OCI-LY1 (cell line): ENCODE measurements around the gene KLHDC10.
A peak's percentile ranks its signal among the peaks of the same experiment; 100 is the strongest.

ENCODE experiments used
- H2AFZ ChIP-seq: fragments of 200-600 bp; sonication (generic), shearing (Covaris generic); 2 replicates; pipeline ENCODE4 v1.6.0; 2014; ENCODE audit warnings: antibody characterized with exemption, mild to moderate bottlenecking, low read length
- H3F3A ChIP-seq: fragments of 200-600 bp; sonication (generic), shearing (Covaris generic); 2 replicates; pipeline ENCODE4 v1.6.0; 2014; ENCODE audit warnings: mild to moderate bottlenecking, antibody characterized with exemption, low read length, moderate library complexity; ENCODE audit not compliant: insufficient read depth
- H3K27ac ChIP-seq: fragments of 200-600 bp; sonication (generic); 2 replicates; pipeline ENCODE4 v1.5.1; 2014; ENCODE audit warnings: low read length, mixed run types, mild to moderate bottlenecking, low read depth; ENCODE audit not compliant: poor library complexity, severe bottlenecking
- H3K27me3 ChIP-seq: fragments of 200-600 bp; sonication (generic); 2 replicates; pipeline ENCODE4 v1.6.0; 2014; ENCODE audit warnings: antibody characterized with exemption, mild to moderate bottlenecking, low read length, moderate library complexity; ENCODE audit not compliant: insufficient read depth
- H3K36me3 ChIP-seq: fragments of 200-600 bp; sonication (generic); 2 replicates; pipeline ENCODE4 v1.6.1; 2014; ENCODE audit warnings: mild to moderate bottlenecking, antibody characterized with exemption, low read length, moderate library complexity, mixed read lengths; ENCODE audit not compliant: insufficient read depth
- H3K4me1 ChIP-seq: fragments of 200-600 bp; sonication (generic); 2 replicates; pipeline ENCODE4 v1.5.1; 2014; ENCODE audit warnings: mild to moderate bottlenecking, low read length, moderate library complexity; ENCODE audit not compliant: insufficient read depth, severe bottlenecking
- H3K4me2 ChIP-seq: fragments of 200-600 bp; sonication (generic), shearing (Covaris generic); 2 replicates; pipeline ENCODE4 v1.6.1; 2014; ENCODE audit warnings: low read length
- H3K4me3 ChIP-seq: fragments of 200-600 bp; sonication (generic); 2 replicates; pipeline ENCODE4 v1.5.1; 2014; ENCODE audit warnings: low read length, low read depth, mild to moderate bottlenecking, mixed read lengths; ENCODE audit not compliant: poor library complexity, severe bottlenecking
- H3K79me2 ChIP-seq: fragments of 200-600 bp; shearing (Covaris generic); 2 replicates; pipeline ENCODE4 v1.6.1; 2016; ENCODE audit warnings: mixed run types, low read length, mixed read lengths; ENCODE audit not compliant: insufficient read depth
- H3K9ac ChIP-seq: fragments of 200-600 bp; sonication (generic), shearing (Covaris generic); 2 replicates; pipeline ENCODE4 v1.6.1; 2014; ENCODE audit warnings: mild to moderate bottlenecking, low read length, mixed read lengths
- H3K9me2 ChIP-seq: fragments of 200-600 bp; sonication (generic), shearing (Covaris generic); 2 replicates; pipeline ENCODE4 v1.6.1; 2014; ENCODE audit warnings: low read depth, mild to moderate bottlenecking, low read length, mixed read lengths
- H3K9me3 ChIP-seq: fragments of 200-600 bp; shearing (Covaris generic); 2 replicates; pipeline ENCODE4 v1.6.1; 2014; ENCODE audit warnings: low read length, mixed read lengths
- H4K20me1 ChIP-seq: fragments of 200-600 bp; sonication (generic), shearing (Covaris generic); 2 replicates; pipeline ENCODE4 v1.6.0; 2016; ENCODE audit warnings: mild to moderate bottlenecking, low read length; ENCODE audit not compliant: insufficient read depth
- EZH2 ChIP-seq: fragments of 200-600 bp; sonication (generic), shearing (Covaris generic); IDR thresholded peaks from 2 replicates; pipeline ENCODE4 v1.8.0; 2017; ENCODE audit warnings: borderline replicate concordance, mixed run types, mild to moderate bottlenecking, antibody characterized with exemption, low read length, moderate library complexity, mixed read lengths
- TF ChIP-seq, protein P1 (sequence below): fragments of 200-600 bp; sonication (generic), shearing (Covaris generic); IDR thresholded peaks from 2 replicates; pipeline ENCODE4 v1.5.1; 2017; ENCODE audit warnings: mild to moderate bottlenecking, antibody characterized with exemption, low read length, moderate library complexity, mixed read lengths

The KLHDC10 gene

DNA sequence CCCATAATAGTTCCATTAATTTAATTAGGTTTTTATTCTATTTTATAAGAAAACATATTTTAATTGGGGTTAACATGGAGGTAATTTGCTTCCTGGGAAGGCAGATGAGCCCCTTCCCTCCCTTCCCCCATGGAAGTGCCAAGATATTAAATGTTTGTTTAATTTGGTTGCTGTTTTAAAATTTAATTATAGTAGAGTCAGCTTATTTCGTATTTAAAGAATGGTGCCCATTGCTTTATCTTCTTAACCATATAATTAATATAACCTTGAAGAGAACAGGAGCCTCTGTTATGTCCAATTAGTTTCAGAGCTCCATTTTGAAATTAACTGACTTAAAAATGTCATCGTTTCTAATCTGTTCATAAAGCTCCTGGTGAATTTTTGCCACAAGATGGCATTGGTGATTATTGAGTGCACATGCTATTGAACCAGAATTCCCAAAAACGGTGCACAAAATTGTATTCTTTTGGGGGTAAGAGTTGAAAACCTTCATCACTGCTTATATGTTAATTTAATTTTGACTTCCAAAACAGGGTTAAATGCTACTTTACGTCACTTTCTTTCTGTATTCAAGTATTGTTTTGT is 26.0 kb downstream of the KLHDC10 start:
- Histone ChIP-seq H3K79me2 (peaks cover 28% of the 10 kb centered on the region), H3K9ac (no peak overlapping the region), H3K36me3 (no peaks in the 10 kb centered on the region; the same call in 1 of the 2 replicates), H4K20me1 (no peaks in the 10 kb centered on the region), H3K27ac (no peak overlapping the region), H3K9me3 (no peaks in the 10 kb centered on the region), H2AFZ (no peak overlapping the region), H3K4me2 (no peak overlapping the region), H3F3A (no peaks in the 10 kb centered on the region), H3K9me2 (no peaks in the 10 kb centered on the region), H3K4me1 (peaks cover 23% of the 10 kb centered on the region), H3K27me3 (no peaks in the 10 kb centered on the region), H3K4me3 (no peak overlapping the region)
- TF ChIP-seq, protein P1, sequence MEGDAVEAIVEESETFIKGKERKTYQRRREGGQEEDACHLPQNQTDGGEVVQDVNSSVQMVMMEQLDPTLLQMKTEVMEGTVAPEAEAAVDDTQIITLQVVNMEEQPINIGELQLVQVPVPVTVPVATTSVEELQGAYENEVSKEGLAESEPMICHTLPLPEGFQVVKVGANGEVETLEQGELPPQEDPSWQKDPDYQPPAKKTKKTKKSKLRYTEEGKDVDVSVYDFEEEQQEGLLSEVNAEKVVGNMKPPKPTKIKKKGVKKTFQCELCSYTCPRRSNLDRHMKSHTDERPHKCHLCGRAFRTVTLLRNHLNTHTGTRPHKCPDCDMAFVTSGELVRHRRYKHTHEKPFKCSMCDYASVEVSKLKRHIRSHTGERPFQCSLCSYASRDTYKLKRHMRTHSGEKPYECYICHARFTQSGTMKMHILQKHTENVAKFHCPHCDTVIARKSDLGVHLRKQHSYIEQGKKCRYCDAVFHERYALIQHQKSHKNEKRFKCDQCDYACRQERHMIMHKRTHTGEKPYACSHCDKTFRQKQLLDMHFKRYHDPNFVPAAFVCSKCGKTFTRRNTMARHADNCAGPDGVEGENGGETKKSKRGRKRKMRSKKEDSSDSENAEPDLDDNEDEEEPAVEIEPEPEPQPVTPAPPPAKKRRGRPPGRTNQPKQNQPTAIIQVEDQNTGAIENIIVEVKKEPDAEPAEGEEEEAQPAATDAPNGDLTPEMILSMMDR: peak; percentile 27; the same call in 1 of the 2 replicates
- TF ChIP-seq EZH2: no peak

DNA sequence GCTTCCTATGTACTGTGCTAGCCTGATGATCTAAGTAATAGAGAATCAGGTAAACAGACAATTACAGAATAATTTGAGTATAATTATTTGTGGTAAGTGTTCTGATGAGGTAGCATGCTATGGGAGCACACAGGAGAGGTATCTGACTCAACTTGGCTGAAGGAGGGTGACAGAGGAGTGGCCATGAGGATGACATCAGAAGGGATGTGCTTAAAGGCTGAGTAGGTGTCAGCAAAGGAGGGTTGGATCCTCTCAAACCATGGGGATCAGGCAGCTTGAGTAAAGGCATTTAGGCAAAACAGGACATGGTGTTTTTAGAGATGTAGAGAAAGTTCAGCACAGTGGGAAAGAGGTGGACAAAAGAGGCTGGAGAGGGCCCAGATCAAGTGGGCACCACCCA is 29.0 kb downstream of the KLHDC10 start:
- no peak overlapping the region for H3K9ac ChIP-seq
- H3K4me3 ChIP-seq: no peak overlapping the region
- no peaks in the 10 kb centered on the region for H3K9me3 ChIP-seq
- H3K27me3 ChIP-seq: no peaks in the 10 kb centered on the region
- H3K27ac ChIP-seq: no peak overlapping the region
- H3K36me3 ChIP-seq: no peaks in the 10 kb centered on the region; the same call in 1 of the 2 replicates
- no peak overlapping the region for H3K4me2 ChIP-seq
- TF ChIP-seq, protein P1: no peak
- no peak for TF ChIP-seq EZH2
- H3K79me2 ChIP-seq: peaks cover 5% of the 10 kb centered on the region; the same call in 1 of the 2 replicates
- H2AFZ ChIP-seq: no peak overlapping the region
- no peaks in the 10 kb centered on the region for H3K9me2 ChIP-seq
- H3F3A ChIP-seq: no peaks in the 10 kb centered on the region
- H4K20me1 ChIP-seq: no peaks in the 10 kb centered on the region
- H3K4me1 ChIP-seq: no peaks in the 10 kb centered on the region

DNA sequence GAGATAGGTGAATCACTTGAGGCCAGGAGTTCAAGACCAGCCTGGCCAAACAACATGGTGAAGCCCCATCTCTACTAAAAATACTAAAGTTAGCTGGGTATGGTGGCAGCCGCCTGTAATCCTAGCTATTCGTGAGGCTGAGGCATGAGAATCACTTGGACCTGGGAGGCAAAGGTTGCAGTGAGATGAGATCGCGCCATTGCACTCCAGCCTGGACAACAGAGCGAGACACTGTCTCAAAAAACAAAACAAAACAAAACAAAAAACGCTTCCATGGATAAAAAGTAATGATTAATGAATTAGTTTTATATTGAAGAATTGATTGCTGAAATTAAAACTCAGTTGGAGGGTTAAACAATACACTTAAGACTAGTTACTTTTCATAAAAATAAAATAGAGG is 32.3 kb downstream of the KLHDC10 start:
- Histone ChIP-seq H3K36me3 (peaks cover 5% of the 10 kb centered on the region; the same call in 1 of the 2 replicates), H3K4me2 (no peak overlapping the region)

More for the DNA sequence above, 32.3 kb downstream of the KLHDC10 start:
- no peaks in the 10 kb centered on the region for H4K20me1 ChIP-seq
- H3K79me2 ChIP-seq: no peaks in the 10 kb centered on the region
- H3F3A ChIP-seq: no peaks in the 10 kb centered on the region
- no peak overlapping the region for H3K4me3 ChIP-seq
- H3K9me3 ChIP-seq: no peaks in the 10 kb centered on the region; the same call in 1 of the 2 replicates
- no peaks in the 10 kb centered on the region for H3K27me3 ChIP-seq
- H2AFZ ChIP-seq: no peak overlapping the region
- no peaks in the 10 kb centered on the region for H3K4me1 ChIP-seq
- H3K27ac ChIP-seq: no peak overlapping the region
- H3K9me2 ChIP-seq: no peaks in the 10 kb centered on the region
- TF ChIP-seq, protein P1: no peak
- TF ChIP-seq EZH2: no peak
- H3K9ac ChIP-seq: no peak overlapping the region
